Globus pallidus (tissue), 1 donor: ENCODE measurements around the gene PHLDA3.

Experiments used
- DNase-seq: peaks from one replicate; pipeline ENCODE4 v3.0.0-alpha.2; 2015; ENCODE audit warnings: low spot score

PHLDA3 gene

DNA sequence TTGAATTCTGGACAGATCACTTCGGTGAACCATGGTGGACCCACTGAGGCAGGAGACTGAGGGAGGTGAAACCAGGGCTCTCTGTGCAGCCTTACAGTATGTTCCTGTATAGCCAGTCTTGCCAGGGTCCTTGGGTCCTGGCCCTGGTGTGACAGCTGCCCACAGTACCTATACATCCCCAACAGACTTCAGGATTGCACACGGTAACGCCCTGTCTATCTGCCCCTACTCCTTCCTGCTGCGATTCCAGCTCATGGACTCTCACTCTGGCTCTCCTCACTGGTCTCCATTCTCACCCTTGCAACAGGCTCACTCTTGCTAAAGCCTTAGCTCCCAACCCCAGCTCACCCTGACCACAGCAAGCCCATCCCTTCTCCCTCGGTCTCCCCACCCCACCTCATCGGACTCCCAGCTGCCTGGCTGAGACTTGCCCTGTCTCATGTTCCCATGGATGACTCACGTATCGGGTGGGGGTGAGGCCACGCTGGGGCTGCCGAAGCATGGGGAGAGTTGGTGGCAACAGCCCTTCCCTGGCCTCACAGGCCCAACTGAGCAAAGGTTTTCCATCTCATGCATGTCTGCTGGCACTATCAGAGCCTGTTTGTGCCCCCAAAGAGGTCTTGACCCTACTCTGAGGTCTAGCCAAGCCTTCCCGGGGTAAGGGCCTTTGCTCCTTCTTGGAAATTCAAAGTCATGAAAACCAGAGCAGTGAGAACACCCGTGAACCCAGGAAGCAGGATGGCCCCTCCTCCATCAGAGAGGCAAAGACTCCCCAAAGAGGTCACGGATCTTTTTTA, 7.1 kb downstream of the PHLDA3 start:
- peak; percentile 79 for DNase-seq

DNA sequence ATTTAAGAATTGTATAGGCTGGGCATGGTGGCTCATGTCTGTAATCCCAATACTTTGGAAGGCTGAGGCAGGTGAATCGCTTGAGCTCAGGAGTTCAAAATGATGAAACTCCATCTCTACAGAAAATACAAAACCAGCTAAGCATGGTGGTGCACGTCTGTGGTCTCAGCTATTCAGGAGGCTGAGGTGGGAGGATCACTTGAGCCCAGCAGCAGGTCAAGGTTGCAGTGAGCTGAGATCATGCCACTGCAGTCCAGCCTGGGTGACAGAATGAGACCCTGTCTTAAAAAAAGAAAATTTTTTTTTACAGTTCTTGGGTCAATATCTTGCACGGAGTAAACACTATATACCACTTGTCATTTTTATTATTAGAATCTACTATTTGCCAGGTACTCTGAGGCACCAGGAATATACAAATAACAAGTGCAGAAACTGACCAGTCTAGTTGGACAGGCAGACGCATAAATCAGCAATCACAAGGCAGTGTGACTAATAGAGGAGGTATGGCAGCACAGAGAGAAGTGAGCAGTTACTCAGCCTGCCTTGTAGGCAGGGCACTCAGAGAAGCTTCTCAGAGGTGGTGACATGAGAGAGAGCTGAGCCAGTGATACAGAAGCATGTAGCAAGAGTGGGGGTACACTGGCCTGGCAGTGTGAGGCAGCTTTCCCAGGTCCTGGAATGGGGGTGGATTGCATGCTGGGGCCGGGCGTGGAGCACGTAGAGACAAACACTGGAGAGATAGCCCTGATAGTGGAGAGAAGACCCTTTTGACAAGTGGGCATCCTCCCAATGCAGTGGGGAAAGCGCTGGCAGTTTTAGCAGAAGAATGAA, 8.0 kb downstream of the PHLDA3 start:
- DNase-seq, result no peak

DNA sequence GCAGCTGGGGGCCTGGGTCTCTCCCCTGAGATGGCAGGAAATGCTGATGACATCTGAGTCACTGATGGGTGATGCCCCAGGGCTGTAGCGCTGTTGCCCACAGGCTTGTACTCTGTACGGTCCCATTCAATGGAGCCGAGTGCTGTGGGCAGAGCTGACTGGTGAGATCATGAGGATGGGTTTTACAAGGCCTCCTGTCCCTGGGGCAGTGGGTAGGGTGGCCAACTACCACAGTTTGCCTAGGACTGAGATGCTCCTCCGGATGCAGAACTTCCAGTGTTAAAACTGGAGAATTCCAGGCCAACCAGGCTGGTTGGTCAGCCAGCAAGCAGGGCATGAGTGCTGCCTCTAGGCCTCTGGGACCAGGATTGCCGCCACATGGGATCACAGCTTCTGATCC, 9.2 kb downstream of the PHLDA3 start:
- DNase-seq, result no peak

DNA sequence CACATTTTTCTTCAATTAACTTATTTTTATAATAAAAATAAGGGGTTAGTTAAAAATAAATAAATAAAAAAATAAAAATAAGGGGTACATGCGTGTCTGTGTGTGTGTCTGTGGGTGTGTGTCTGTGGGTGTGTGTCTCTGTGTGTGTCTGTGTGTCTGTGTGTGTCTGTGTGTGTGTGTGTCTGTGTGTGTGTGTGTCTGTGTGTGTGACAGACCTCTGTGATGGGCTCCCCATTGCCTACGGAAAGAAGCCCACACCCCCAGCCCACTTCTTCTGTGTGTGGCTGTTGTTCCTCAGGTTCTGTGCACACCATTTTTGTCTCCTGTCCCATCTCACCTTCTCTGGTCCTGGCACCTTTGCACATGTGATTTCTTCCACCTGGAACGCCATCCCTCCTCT, 9.9 kb downstream of the PHLDA3 start:
- no peak for DNase-seq

DNA sequence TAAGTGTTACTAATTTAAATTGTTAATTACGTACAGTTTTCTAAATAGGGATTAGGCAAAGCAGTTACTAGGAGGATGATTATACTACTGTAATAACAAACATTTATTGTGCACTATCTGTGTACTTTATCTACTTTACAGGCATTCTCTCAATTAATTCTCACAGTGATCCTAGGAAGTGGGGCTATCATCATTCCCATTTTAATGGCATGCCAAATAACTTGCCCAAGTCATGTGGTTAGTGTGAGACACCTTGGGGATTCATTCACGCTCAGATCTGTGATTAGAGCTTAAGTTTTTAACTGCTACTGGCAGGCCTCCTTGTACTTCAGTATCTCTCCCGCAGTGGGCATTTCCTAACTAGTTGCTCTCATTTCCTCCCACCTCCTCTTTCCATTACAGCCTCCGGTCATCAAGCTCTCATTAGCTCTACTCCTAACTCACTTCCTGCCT, 11.5 kb downstream of the PHLDA3 start:
- no peak for DNase-seq

DNA sequence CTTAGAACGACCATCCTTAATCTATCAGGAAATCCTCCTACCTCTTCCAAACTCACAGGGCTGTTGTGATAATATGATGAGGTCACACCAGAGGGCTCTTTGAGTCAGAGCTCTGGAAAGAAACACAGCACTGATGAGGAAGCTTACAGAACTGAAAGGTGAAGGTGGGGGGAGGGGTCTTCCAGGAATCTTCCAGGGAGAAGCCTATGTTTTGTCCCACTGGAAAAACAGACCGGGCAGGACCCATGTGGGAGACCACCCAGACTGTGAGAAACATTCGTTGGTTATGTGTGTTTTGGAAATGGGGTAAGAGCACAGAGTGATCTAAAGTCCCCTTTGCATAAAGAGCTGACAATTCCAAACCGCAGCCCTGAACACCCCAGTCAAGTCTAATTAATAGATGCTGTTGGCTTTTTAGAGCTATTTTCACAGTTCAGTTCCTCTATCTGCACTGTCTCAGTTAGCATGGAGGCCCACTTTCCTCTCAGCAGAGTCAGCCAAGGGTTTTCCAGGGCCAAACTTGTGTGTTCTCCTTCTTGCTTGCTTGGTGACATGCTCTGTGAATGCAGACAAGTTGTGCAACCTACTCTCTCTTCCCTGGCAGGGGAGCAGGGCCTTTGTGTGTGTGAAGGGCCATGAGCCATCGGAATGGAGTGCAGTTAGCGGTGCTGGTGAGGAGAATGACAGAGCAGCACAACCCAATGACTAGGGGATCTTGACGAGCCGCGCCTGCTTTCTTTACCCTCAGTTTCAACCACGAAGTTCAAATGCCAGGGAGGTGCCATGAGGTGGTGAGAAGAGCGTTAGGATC, 12.3 kb downstream of the PHLDA3 start:
- peak; percentile 54 for DNase-seq

DNA sequence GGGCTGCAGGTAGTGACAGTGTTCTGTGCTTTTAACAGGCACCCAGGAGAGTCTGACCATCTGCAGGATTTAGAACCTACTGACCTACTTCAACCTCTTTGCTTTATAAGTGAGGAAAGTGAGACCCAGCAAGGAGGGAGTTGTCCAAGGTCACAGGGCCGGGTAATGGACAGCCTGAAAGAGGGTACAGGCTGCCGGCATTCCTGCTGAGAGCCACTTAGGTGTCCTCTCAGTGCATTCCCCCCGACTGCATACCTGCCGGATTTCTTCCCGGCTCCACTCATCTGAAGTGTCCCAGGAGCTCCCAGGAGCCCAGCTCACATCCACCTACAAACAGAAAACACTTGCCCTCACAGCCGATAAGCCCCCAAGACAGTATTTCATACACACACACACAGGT, 13.9 kb downstream of the PHLDA3 start:
- no peak for DNase-seq

DNA sequence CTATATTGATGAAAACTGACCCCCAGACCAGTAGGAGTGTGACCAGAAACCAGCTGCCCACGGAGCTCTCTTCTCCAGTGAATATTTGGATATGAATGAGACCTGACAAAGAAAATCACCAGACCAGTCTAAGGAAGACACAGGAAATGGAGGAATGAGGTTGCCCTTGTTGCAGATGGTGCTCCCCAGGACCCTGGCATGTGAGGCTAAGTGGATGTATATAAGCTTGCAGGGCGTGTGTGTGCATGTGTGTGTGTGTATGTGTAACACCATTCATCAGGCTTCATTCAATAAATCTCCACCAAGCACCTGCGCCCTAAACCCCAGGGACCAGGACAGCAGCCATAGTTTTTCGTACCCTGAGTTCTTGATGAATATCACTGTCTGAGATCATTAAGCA, 14.4 kb downstream of the PHLDA3 start:
- DNase-seq, result no peak

DNA sequence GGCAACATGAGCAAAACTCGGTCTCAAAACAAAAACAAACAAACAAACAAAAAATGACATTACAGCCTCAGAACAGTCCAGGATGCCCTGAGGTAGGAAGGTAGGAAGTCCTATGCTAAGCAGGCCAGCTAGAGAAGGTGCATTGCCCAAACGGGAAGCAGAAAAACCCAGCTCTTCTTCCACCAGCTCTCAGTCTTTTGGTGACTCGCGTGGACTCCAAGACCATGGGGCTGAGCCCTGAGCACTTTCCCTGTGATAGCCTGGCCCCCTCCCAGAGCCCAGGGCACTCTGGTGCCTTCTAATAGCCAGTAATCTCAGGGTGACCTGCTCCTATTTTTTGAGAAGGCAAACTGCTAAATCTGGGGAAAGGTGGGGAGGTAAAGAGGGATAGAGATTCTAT, 16.1 kb downstream of the PHLDA3 start:
- DNase-seq, result no peak

DNA sequence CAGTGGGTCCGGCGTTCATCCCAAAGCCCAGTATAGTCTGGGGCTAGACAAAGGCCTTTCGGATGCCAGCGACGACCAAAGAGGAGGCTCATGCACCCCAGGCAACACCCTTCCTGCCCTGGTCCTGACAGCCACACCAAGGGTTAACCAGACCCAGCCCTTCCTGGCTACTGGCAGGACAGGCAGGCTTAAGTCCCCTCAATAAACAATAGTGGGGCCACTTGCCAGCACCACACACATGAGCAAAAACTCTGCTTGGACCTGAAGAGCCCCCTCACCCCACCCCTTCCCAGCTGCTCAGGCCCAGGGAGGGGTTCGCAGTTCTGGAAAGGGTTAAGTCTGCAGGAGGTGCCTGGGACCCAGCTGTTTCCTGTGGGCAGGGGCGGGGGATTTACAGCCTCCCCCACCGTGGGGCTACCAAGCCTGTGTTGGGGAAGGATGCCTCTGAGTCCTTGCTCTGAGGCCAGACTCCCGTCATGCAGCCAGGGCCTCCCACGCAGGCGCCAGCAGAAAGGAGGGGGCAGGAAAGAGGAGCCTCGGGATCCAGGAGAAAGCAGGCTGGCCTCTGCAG, 18.2 kb downstream of the PHLDA3 start:
- peak; percentile 85 for DNase-seq

DNA sequence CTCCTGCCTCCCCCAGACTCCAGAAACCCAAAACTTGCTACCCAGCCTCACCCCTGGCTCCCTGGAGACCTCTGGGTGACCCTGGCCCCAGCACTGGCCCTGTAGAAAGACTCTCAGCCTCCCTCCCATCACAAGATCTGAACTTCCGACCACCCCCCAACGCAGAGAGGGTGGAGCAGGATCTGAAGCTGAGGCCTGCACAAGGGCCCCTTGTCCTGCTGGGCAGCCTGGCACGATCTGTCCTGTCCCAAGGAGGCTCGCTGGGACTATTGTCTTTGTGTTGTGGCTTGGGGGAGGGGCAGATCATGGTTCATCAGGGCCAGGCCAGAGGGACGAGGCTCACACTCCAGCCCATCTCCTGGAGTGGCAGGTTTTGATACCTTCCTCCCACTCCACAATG, 20.0 kb downstream of the PHLDA3 start:
- DNase-seq, result peak; percentile 95

DNA sequence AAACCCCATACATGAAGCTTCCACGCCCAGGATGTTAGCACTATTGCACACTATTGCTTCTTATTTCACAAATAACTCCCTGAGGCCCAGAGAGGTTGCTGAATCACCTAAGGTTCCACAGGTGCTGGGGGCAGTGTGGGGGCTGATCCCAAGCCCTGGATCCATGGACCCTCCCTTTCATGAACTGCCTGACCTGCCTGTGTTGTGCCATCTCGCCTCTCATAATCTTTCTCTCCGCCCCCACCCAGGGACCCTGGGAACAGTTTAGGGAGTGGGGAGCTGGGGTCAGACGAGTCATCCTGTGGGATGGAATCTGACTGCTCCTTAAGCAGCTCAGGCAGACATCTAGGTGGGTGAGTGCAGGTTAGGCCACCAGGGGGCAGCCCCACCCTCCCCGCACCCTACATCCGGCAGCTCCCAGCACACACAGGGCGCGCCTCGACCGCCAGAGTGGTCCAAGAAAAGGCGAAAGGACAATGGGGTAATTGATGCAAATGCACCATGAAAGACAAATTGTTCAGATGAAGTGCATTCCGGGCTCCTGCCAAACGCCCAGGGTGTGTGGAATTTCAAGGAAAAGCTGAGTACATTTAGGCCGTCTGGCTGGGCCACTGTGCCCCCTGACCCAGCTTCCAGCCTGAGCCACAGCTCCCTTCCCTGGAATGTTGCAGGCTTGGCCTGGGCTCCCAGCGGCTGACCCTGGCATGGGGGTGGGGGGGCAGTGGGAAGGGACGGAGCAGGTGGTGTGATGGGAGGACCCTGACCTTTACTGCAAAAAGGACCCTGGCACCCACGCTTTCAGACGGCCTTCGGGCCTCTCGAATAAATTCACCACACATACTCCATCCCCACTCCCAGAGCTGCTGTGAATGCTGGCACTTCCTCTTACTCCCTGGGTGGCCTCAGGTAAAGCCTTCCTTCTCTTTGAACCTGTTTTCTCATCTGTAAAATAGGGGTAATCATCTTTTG, 20.8 kb downstream of the PHLDA3 start:
- peak; percentile 96 for DNase-seq

DNA sequence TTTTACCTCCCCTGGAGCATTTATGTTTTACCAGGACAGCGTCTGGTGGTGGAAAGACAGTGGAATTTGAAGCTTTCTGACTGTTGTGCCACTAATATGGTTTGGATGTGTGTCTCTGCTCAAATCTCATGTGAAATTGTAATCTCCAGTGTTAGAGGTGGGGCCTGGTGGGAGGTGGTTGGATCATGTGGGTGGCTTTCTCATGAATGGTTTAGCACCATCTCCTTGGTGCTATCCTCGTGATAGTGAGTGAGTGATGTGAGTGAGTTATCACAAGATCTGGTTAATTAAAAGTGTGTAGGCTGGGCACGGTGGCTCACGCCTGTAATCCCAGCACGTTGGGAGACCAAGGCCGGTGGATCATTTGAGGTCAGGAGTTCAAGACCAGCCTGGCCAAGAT, 23.7 kb downstream of the PHLDA3 start:
- no peak for DNase-seq

DNA sequence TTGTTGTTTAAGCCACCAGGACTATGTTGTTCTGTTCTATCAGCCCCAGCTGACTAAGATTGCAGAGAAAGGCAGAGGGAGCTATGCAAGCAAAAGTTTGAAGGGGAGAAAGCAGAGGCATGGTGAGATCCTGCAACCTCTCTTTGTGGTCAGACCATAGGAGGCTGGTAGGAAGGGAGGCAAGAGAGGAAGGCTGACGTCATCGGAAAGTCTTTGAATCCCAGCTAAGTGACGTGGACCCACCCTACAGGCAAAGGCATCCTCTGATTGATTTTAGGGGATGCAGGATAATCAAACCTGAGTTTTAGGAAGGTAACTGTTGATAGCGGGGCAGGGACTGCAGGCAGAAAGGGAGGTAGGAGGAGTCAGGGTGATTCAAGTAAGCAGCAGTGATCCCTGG, 24.2 kb downstream of the PHLDA3 start:
- DNase-seq, result no peak

DNA sequence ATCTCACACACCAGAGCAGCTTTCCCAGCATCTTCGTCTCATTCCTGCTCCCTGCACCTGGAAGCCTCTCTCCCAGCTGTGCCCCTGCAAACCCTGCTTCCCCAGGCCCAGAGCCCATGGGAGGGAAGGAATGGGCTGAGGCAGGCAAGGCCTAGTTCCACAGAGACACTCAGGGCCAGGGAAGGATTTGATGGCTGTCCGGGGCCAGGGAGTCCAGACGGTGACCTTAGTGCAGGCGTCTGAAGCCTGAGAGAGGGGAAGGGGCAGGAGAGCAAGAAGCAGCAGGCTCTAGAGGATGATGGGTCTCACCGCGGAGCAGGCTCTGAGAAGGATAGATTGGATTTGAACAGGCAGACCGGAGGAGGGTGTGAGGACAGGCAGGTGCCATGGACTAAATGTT, 25.2 kb downstream of the PHLDA3 start:
- no peak for DNase-seq

DNA sequence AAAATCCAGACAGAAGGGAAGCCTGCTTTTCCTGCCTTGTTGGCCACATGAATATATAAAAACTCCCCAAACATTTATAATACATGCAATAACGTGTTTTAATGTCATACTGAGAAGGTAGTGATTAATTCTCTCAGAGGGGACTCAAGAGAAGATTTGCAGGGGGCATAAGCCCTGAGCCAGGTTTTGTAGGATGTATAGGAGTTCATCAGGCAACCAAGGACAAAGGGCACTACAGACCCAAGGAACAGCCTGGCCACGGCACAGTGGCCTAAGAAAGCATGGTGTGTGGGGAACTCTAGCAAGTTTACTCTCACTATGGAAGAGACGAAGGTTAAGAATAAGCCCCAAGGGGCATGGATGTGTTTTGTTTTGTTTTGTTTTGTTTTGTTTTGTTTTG, 32.0 kb downstream of the PHLDA3 start:
- DNase-seq, result no peak

DNA sequence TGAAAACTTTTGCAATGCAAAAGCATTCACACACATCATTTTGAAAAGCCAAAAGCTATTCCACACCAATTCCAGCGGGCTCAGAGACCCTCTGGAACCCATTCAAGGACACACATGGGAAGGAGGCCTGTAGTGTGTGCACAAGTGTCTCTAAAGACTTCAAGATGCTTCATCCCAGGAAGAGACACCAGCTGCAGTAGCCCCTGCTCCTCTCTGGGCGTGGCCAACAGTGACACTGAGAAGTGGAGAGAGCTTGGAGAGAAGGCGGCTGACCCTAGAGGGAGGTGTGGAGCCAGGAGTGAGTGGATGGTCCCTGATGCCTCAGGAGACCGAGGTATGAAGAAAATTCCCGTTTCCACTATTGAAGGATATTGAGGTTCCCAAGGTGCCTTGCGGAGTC, 32.6 kb downstream of the PHLDA3 start:
- DNase-seq, result no peak

DNA sequence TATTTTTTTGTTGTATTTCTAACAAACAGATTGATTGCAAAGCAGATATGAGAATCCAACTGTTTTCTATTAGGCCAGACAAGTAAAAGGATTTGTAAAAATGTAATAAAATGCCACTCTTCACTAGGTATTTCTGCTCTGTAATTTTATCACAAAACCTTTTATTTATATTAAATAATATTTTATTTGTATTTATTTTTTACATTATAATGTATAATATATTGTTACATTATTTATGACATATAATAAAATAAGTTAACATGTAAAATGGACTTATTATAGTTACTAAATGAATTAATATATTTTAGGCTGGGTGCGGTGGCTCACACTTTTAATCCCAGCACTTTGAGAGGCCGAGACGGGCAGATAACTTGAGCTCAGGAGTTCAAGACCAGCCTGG, 34.7 kb downstream of the PHLDA3 start:
- DNase-seq, result no peak

DNA sequence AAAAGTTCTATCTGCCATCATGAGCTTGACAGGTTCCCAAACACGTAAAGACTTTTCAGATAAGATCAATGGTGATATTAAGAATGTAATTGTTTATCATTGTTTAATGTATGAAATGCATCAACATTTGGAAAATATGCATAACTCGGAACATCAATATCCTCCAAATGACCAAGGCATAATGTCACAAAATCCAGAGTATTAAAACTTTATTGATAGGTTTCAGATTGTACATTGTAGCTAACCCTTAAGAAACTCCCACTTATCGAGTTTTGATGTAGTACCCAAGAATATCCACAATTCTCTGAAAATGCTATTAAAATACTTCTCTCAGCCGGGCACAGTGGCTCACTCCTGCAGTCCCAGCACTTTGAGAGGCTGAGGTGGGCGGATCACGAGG, 35.4 kb downstream of the PHLDA3 start:
- DNase-seq, result no peak

DNA sequence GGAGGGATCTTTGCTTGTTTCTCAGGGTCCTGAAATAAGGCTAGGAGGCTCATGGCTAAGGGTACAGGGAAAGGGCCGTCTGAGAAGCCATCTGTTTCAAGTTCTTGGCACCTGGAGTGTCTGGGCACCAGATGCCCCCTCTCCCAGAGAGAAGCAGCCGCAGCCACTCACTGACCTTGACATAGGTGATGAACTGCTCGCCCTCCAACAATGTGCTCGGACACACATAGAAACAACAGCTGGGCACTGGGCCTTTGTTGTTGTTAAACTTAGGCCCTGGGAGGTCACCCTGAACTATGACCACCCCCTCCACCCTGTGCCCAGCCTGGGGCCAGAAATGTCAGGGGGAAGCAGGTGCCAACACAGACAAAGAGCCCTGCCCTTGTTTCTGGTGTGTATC, 38.2 kb downstream of the PHLDA3 start:
- no peak for DNase-seq
